ENCODE data around the gene CDH13.

DNA sequence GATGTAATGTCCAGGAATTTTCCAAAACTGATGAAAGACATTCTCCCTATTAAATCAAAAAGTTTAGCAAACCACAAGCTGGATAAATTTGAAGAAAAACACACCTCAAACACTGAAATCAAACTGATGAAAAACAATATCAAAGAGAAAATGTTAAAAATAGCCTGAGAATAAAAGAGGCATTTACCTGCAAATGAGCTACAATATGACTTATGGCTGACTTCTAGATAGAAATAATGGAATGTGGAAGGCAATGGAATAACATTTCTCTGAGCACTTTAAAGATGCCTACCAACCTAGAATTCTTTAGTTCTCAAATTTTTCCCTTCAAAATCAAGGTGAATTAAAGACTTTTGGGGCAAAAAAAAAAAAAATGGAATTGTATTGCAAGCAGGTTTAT lies 1128.6 kb downstream of the CDH13 start:
- TF ChIP-seq POLR2A (IDR thresholded peaks at IDR 0.05) (no peak), CTCF (IDR thresholded peaks at IDR 0.05 in 4 of 5, conservative IDR thresholded peaks at IDR 0.05 in 1 of 5) (no peak)
